H1 (cell line): ENCODE measurements around the gene ABTB1.

Experiments
- CHD7 ChIP-seq: fragments of 300-600 bp; sonication (generic); IDR thresholded peaks from 2 replicates; pipeline ENCODE4 v1.7.1; 2012; ENCODE audit warnings: low read length, moderate library complexity, mild to moderate bottlenecking, inconsistent platforms; ENCODE audit not compliant: insufficient replicate concordance
- EZH2 ChIP-seq: fragments of 200-600 bp; sonication (generic); IDR thresholded peaks from 2 replicates; pipeline ENCODE4 v1.7.1; 2012; ENCODE audit warnings: low read depth, mild to moderate bottlenecking, moderate library complexity, low read length, inconsistent platforms; ENCODE audit not compliant: severe bottlenecking
- JUN ChIP-seq: IDR thresholded peaks from 2 replicates; pipeline ENCODE4 v1.6.1; 2011; ENCODE audit warnings: low read depth, mild to moderate bottlenecking, improper control_type of control experiment, low read length
- JUND ChIP-seq: IDR thresholded peaks from 2 replicates; pipeline ENCODE4 v1.6.1; 2011; ENCODE audit warnings: mild to moderate bottlenecking, improper control_type of control experiment, low read length
- POLR2AphosphoS5 ChIP-seq: IDR thresholded peaks from 2 replicates; pipeline ENCODE4 v1.6.1; 2011; ENCODE audit warnings: low read depth, low read length
- RFX5 ChIP-seq: IDR thresholded peaks from 2 replicates; pipeline ENCODE4 v1.6.1; 2011; ENCODE audit warnings: low read depth, low read length, improper control_type of control experiment, borderline replicate concordance
- SIN3A ChIP-seq, 2 experiments: IDR thresholded peaks in 1 of 2; conservative IDR thresholded peaks in 1 of 2; 2 replicates each; pipeline ENCODE4 v1.6.1; 2011 to 2012; ENCODE audit warnings: low read length in 2 of 2, improper control_type of control experiment in 1 of 2, low read depth in 1 of 2, mild to moderate bottlenecking in 1 of 2
- TF ChIP-seq, protein P1 (sequence below), 3 experiments: IDR thresholded peaks; 1 replicate in 2 of 3; 2 replicates in 1 of 3; pipeline versions ENCODE4 v1.5.1 to v1.6.1; 2011; ENCODE audit warnings: low read length in 3 of 3, mild to moderate bottlenecking in 3 of 3, inconsistent platforms in 2 of 3, low read depth in 1 of 3, moderate library complexity in 1 of 3; ENCODE audit not compliant: insufficient read depth in 1 of 3; ENCODE audit errors: control extremely low read depth in 1 of 3

GRCh38 chr3:127718916-127719290, 46.2 kb downstream of the ABTB1 start:
- TF ChIP-seq SIN3A (conservative IDR thresholded peaks at IDR 0.05 in 1 of 2, IDR thresholded peaks at IDR 0.05 in 1 of 2; ENCODE audit: low read depth in 1 of 2, low read length in 2 of 2) (no peak), EZH2 (no peak), RFX5 (no peak), CHD7 (no peak), JUN (no peak), POLR2AphosphoS5 (no peak), JUND (no peak)
- TF ChIP-seq, protein P1, sequence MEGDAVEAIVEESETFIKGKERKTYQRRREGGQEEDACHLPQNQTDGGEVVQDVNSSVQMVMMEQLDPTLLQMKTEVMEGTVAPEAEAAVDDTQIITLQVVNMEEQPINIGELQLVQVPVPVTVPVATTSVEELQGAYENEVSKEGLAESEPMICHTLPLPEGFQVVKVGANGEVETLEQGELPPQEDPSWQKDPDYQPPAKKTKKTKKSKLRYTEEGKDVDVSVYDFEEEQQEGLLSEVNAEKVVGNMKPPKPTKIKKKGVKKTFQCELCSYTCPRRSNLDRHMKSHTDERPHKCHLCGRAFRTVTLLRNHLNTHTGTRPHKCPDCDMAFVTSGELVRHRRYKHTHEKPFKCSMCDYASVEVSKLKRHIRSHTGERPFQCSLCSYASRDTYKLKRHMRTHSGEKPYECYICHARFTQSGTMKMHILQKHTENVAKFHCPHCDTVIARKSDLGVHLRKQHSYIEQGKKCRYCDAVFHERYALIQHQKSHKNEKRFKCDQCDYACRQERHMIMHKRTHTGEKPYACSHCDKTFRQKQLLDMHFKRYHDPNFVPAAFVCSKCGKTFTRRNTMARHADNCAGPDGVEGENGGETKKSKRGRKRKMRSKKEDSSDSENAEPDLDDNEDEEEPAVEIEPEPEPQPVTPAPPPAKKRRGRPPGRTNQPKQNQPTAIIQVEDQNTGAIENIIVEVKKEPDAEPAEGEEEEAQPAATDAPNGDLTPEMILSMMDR (IDR thresholded peaks at IDR 0.05; ENCODE audit: control extremely low read depth in 1 of 3, insufficient read depth in 1 of 3, low read depth in 1 of 3, low read length in 3 of 3), result no peak
